ENCODE data around the gene GID4. TPM values are rescaled to one million over a fixed set of nuclear protein-coding genes. Genes with fewer than 3 reads are reported as not detected.

The GID4 gene
- total RNA-seq, 1 donor, result 5.9 TPM

GRCh38 chr17:18093616-18094408, 54.6 kb downstream of the GID4 start:
- peak in 2 of 3 donors; percentile 55 to 69 for DNase-seq (ENCODE audit: low read depth in 2 of 3, low spot score in 2 of 3)

GRCh38 chr17:18094409-18094807, 55.2 kb downstream of the GID4 start:
- DNase-seq (ENCODE audit: low read depth in 2 of 3, low spot score in 2 of 3), result no peak

- no peak for DNase-seq (ENCODE audit: low read depth in 2 of 3, low spot score in 2 of 3)
Observed at GRCh38 chr17:18099516-18099915, 60.3 kb downstream of the GID4 start.

- DNase-seq (ENCODE audit: low read depth in 2 of 3, low spot score in 2 of 3), result no peak
Observed at GRCh38 chr17:18100616-18101015, 61.4 kb downstream of the GID4 start.

GRCh38 chr17:18101828-18102227, 62.6 kb downstream of the GID4 start:
- DNase-seq (ENCODE audit: low read depth in 2 of 3, low spot score in 2 of 3), result no peak

- peak in 2 of 3 donors; percentile 59 to 79 for DNase-seq (ENCODE audit: low read depth in 2 of 3, low spot score in 2 of 3)
Observed at GRCh38 chr17:18102640-18103039, 63.4 kb downstream of the GID4 start.

GRCh38 chr17:18105027-18105426, 65.8 kb downstream of the GID4 start:
- no peak for DNase-seq (ENCODE audit: low read depth in 2 of 3, low spot score in 2 of 3)

- DNase-seq (ENCODE audit: low read depth in 2 of 3, low spot score in 2 of 3), result no peak
Observed at GRCh38 chr17:18105595-18105994, 66.4 kb downstream of the GID4 start.

- no peak for DNase-seq (ENCODE audit: low read depth in 2 of 3, low spot score in 2 of 3)
Observed at GRCh38 chr17:18106211-18106610, 67.0 kb downstream of the GID4 start.

- DNase-seq (ENCODE audit: low read depth in 2 of 3, low spot score in 2 of 3), result no peak
Observed at GRCh38 chr17:18107061-18107790, 68.0 kb downstream of the GID4 start.

GRCh38 chr17:18107971-18108370, 68.8 kb downstream of the GID4 start:
- no peak for DNase-seq (ENCODE audit: low read depth in 2 of 3, low spot score in 2 of 3)

- DNase-seq (ENCODE audit: low read depth in 2 of 3, low spot score in 2 of 3), result no peak
Observed at GRCh38 chr17:18108401-18109312, 69.4 kb downstream of the GID4 start, which contains the start of gene MYO15A. Gene MYO15A, plus strand, starts transcription at chr17:18108756. Its CDS starts 10,045 bp downstream, at chr17:18118801.

GRCh38 chr17:18109935-18110485, 70.8 kb downstream of the GID4 start:
- no peak for DNase-seq (ENCODE audit: low read depth in 2 of 3, low spot score in 2 of 3)

- DNase-seq (ENCODE audit: low read depth in 2 of 3, low spot score in 2 of 3), result no peak
Observed at GRCh38 chr17:18110636-18111145, 71.5 kb downstream of the GID4 start.

GRCh38 chr17:18111330-18111971, 72.2 kb downstream of the GID4 start:
- no peak for DNase-seq (ENCODE audit: low read depth in 2 of 3, low spot score in 2 of 3)

GRCh38 chr17:18115517-18115916, 76.3 kb downstream of the GID4 start:
- no peak for DNase-seq (ENCODE audit: low read depth in 2 of 3, low spot score in 2 of 3)

GRCh38 chr17:18116078-18116477, 76.9 kb downstream of the GID4 start:
- no peak for DNase-seq (ENCODE audit: low read depth in 2 of 3, low spot score in 2 of 3)

- DNase-seq (ENCODE audit: low read depth in 2 of 3, low spot score in 2 of 3), result no peak
Observed at GRCh38 chr17:18117533-18117932, 78.3 kb downstream of the GID4 start.
